SU-DHL-6 (cell line): ENCODE results near the gene ANKS1A.

ENCODE experiments used
- CTCF ChIP-seq: fragments of 200-600 bp; sonication (generic); IDR thresholded peaks from one replicate; pipeline ENCODE4 v1.5.1; 2017; ENCODE audit warnings: antibody characterized with exemption, mild to moderate bottlenecking, low read length, moderate library complexity; ENCODE audit not compliant: insufficient read depth, poor library complexity, severe bottlenecking
- EZH2phosphoT487 ChIP-seq: fragments of 200-600 bp; sonication (generic), shearing (Covaris generic); conservative IDR thresholded peaks from 2 replicates; pipeline ENCODE4 v1.6.1; 2018; ENCODE audit warnings: mild to moderate bottlenecking, antibody characterized with exemption, low read length, moderate library complexity, mixed read lengths

DNA sequence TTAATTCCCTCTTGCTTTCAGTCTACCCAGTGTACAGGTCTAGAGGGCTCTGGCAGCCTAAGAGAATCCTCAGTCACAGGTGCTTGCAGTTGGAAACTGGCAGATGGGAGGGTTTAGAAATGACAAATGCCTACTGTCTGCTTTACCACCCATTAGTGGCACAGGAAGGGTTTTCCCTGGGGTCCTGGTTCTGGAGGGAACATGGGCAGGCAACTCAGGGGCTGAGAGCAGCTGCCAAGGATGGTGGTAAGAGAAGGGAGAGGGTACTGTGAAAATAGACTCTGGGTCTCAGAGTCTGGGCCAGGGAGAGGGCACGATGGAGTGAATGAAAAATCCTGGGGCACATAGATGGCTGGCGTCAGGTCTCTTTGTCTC, 148.6 kb downstream of the ANKS1A start:
- TF ChIP-seq CTCF: no peak
- no peak for TF ChIP-seq EZH2phosphoT487
